Right lobe of liver (tissue), 6 donors: ENCODE results near the gene CDH23. TPM values are rescaled to one million over a fixed set of nuclear protein-coding genes. Genes with fewer than 3 reads are reported as not detected.
A peak's percentile ranks its signal among the peaks of the same experiment; 100 is the strongest.

ENCODE experiments used
- ATAC-seq, 4 donors: fragments of 200-7000 bp; cut with Tn5 transposase; one replicate each; pipeline ENCODE4 v1.9.1; 2020; ENCODE audit warnings: mild to moderate bottlenecking in 4 of 4, moderate library complexity in 4 of 4
- DNase-seq, 3 donors: peaks; one replicate each; pipeline ENCODE4 v3.0.0-alpha.2; 2020
- H3K27ac ChIP-seq, 3 donors: fragments of 200-600 bp; one replicate each; pipeline ENCODE4 v1.8.0; 2022
- H3K27me3 ChIP-seq, 2 donors: fragments of 200-600 bp; one replicate each; pipeline ENCODE4 v1.8.0; 2022
- H3K36me3 ChIP-seq, 4 donors: fragments of 200-600 bp; sonication (generic) in 1 of 4; one replicate each; pipeline versions ENCODE4 v1.5.1 to v1.8.0; 2017 to 2022; ENCODE audit warnings: control low read depth in 1 of 4
- H3K4me1 ChIP-seq, 4 donors: fragments of 200-600 bp; sonication (generic) in 1 of 4; one replicate each; pipeline versions ENCODE4 v1.5.1 to v1.8.0; 2017 to 2022; ENCODE audit warnings: control low read depth in 1 of 4
- H3K4me3 ChIP-seq, 3 donors: fragments of 200-600 bp; one replicate each; pipeline ENCODE4 v1.8.0; 2022
- H3K9me3 ChIP-seq, 4 donors: fragments of 200-600 bp; sonication (generic) in 1 of 4; one replicate each; pipeline versions ENCODE4 v1.5.1 to v1.8.0; 2017 to 2022; ENCODE audit warnings: control low read depth in 1 of 4
- POLR2A ChIP-seq: fragments of 450-650 bp; IDR thresholded peaks from one replicate; pipeline ENCODE4 v1.6.1; 2017; ENCODE audit warnings: antibody characterized with exemption, mild to moderate bottlenecking
- whole genome bisulfite sequencing: methylation state at CpG from one replicate; pipeline ENCODE4 v1.1.6; 2018; ENCODE audit warnings: low coverage, low lambda C conversion rate; ENCODE audit not compliant: insufficient coverage; ENCODE audit errors: missing lambda C conversion rate; 5-methylcytosine and 5-hydroxymethylcytosine counted together
- intact Hi-C, 2 donors: fragments of 100-400 bp; cut with DNase I; formaldehyde crosslinking; loops; one replicate each; pipeline versions ENCODE4 v1.11.2 to v1.14.1; 2022
- total RNA-seq, 6 experiments: library from RNA; depleted of rRNA in 2 of 6; stranded (reverse); fragments of >200 nt in 2 of 6; fragmentation: NEBNext Ultra II Directional in 3 of 6; extraction: Animal tissue kit (Norgen Biotek cat#: 25700) in 3 of 6; gene quantifications; one replicate each; pipeline versions ENCODE4 v1.1.0 to v1.2.4, GENCODE V29; 2016 to 2023
- TF ChIP-seq, protein P1 (sequence below), 4 donors: fragments of 200-600 bp in 3 of 4; fragments of 450-650 bp in 1 of 4; IDR thresholded peaks; one replicate each; pipeline versions ENCODE4 v1.5.1 to v1.8.0; 2016 to 2022; ENCODE audit warnings: antibody characterized with exemption in 4 of 4, mild to moderate bottlenecking in 2 of 4
- donor health status: DM: no; HTN: yes; CAD: no.
- donor health status: DM: no; HTN: no; CAD: no.
- donor health status: DM: no; HTN: no; CAD: no.
- donor health status: DM: no; HTN: yes; CAD: no.
- donor health status: DM: no; HTN: yes; CAD: no.

Gene CDH23
- total RNA-seq, 6 experiments from 2014 or later, result 3.3 to 19.7 (median 6.3) TPM

DNA sequence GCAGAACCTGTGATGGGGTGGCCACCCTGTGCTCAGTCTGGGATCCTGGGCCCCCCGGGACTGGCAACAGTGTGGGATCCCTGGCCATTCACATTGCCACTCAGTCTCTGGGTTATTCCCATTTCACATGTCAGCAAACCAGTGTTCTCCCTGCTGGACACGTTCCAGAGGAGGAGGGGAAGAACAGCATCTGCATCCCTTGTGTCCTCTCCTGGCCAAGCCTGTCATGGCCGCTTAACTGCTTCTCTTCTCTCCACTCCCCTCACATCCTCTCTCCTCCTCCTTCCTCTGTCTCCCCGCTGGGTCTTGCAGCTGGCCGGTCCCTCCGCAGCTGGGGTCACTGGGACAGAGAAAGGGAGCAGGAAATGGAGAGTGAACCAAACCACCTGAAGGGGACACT, 248.5 kb downstream of the CDH23 start:
- no peaks in the 10 kb centered on the region for H3K36me3 ChIP-seq
- no peak for ATAC-seq
- H3K27me3 ChIP-seq, result no peaks in the 10 kb centered on the region
- H3K4me1 ChIP-seq, result peaks cover 0 to 14% (median 9%) of the 10 kb centered on the region in 4 donors
- no peak for TF ChIP-seq POLR2A
- TF ChIP-seq, protein P1, sequence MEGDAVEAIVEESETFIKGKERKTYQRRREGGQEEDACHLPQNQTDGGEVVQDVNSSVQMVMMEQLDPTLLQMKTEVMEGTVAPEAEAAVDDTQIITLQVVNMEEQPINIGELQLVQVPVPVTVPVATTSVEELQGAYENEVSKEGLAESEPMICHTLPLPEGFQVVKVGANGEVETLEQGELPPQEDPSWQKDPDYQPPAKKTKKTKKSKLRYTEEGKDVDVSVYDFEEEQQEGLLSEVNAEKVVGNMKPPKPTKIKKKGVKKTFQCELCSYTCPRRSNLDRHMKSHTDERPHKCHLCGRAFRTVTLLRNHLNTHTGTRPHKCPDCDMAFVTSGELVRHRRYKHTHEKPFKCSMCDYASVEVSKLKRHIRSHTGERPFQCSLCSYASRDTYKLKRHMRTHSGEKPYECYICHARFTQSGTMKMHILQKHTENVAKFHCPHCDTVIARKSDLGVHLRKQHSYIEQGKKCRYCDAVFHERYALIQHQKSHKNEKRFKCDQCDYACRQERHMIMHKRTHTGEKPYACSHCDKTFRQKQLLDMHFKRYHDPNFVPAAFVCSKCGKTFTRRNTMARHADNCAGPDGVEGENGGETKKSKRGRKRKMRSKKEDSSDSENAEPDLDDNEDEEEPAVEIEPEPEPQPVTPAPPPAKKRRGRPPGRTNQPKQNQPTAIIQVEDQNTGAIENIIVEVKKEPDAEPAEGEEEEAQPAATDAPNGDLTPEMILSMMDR (IDR thresholded peaks at IDR 0.05), result no peak
- intact Hi-C loops, result no loop called here
- DNase-seq, result no peak
- H3K9me3 ChIP-seq, result no peaks in the 10 kb centered on the region
- 55% methylated on average over 2 of the region's 6 CpGs for WGBS
- no peak overlapping the region for H3K4me3 ChIP-seq
- H3K27ac ChIP-seq, result no peak overlapping the region

- WGBS, result no CpG with 5 or more reads among the region's 6 CpGs
- no peaks in the 10 kb centered on the region for H3K27me3 ChIP-seq
- TF ChIP-seq, protein P1 (IDR thresholded peaks at IDR 0.05), result no peak
- no peak for TF ChIP-seq POLR2A
- peaks cover 0 to 14% (median 9%) of the 10 kb centered on the region in 4 donors for H3K4me1 ChIP-seq
- intact Hi-C loops, result no loop called here
- no peak overlapping the region for H3K27ac ChIP-seq
- ATAC-seq (no peak), DNase-seq (no peak)
- no peak overlapping the region for H3K4me3 ChIP-seq
- H3K36me3 ChIP-seq, result no peaks in the 10 kb centered on the region
- no peaks in the 10 kb centered on the region for H3K9me3 ChIP-seq
Measured at GRCh38 chr10:71646037-71646436, 249.3 kb downstream of the CDH23 start.

DNA sequence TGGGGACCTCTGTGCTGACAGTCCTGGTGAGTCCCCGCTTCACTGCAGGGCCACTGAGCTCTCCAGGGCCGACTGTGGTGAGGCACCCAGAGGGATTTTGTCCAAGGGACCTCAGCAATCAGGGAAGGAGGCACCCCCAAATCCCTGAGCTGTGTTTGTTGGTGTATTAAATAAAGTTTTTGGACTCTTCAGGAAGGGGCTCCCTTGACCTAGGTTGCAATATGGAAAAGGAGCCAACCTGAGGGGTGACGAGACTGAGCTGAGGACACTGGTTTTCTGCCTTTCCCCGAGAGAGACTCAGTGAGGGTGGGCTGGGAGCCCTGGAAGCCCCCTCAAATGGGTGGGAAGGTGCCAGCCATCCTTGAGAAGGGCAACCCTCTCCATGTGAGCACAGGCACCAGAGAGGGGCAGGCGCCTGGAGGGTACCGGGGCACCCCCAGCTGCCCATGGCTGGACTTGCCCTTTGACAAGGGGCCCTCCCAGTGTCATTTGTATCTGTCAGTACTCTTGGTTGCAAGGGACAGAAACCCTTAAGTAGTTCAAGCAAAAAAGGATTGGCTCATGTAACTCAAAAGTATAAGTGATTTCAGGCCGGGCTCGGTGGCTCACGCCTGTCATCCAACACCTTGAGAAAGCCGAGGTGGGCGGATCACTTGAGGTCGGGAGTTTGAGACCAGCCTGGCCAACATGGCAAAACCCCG, 250.0 kb downstream of the CDH23 start:
- Histone ChIP-seq H3K9me3 (no peaks in the 10 kb centered on the region), H3K27ac (no peak overlapping the region), H3K36me3 (no peaks in the 10 kb centered on the region), H3K4me1 (peaks cover 0 to 14% (median 9%) of the 10 kb centered on the region in 4 donors), H3K27me3 (no peaks in the 10 kb centered on the region), H3K4me3 (no peak overlapping the region)
- intact Hi-C loops, result no loop called here
- DNase-seq (no peak), ATAC-seq (no peak)
- TF ChIP-seq, protein P1 (IDR thresholded peaks at IDR 0.05), result no peak
- no peak for TF ChIP-seq POLR2A
- 86% methylated on average over 8 of the region's 13 CpGs for WGBS

- no peaks in the 10 kb centered on the region for H3K36me3 ChIP-seq
- no peak for TF ChIP-seq POLR2A
- TF ChIP-seq, protein P1 (IDR thresholded peaks at IDR 0.05), result peak; percentile 35 to 43 (median 39)
- ATAC-seq (peak; percentile 12 to 59 (median 38)), DNase-seq (no peak)
- WGBS, result 68% methylated on average over 14 of the region's 14 CpGs
- no peak overlapping the region for H3K27ac ChIP-seq
- no peak overlapping the region for H3K4me3 ChIP-seq
- intact Hi-C loops, result no loop called here
- H3K4me1 ChIP-seq, result peaks cover 0 to 14% (median 9%) of the 10 kb centered on the region in 4 donors
- H3K27me3 ChIP-seq, result no peaks in the 10 kb centered on the region
- H3K9me3 ChIP-seq, result no peaks in the 10 kb centered on the region
Measured at GRCh38 chr10:71647526-71648253, 251.0 kb downstream of the CDH23 start.
